ENCODE measurements around the gene SLC6A11. TPM values are rescaled to one million over a fixed set of nuclear protein-coding genes. Genes with fewer than 3 reads are reported as not detected.

Gene SLC6A11
- total and polyA plus RNA-seq, 4 donors = 0.02 to 0.09 TPM; not detected in 2

DNA sequence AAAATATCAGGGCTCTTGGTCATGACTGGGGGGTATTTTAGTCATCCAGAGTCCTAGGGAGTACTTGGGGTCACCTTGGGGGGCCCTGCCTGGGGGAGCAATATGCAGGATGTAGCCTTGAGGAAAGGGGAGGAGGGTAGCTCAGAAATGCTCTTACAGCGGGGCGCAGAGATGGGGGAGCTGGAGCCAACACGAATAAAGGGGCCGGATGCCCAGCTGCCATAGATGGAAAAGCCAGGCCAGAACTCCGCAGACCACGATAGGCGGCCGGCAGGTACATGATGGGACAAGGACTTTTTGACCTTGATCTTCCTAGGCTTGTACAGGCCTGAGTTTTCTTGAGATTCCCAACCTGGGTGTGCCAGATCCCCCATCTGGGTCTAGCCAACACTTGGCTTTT is 128.8 kb downstream of the SLC6A11 start:
- 94% methylated on average over 8 of the region's 8 CpGs for WGBS, 2 donors
- DNase-seq (no peak), ATAC-seq (ENCODE audit: insufficient read depth, low FRiP score) (no peak)
- Histone ChIP-seq H3K4me3 (no peak overlapping the region), H3K4me1 (ENCODE audit: control insufficient read depth in 5 of 5, insufficient read depth in 5 of 5, low read length in 5 of 5) (no peaks in the 10 kb centered on the region), H3K9me3 (ENCODE audit: control insufficient read depth in 4 of 4, insufficient read depth in 3 of 4, low read length in 3 of 4) (peaks cover 0 to 5% (median 0%) of the 10 kb centered on the region in 4 donors), H3K27ac (ENCODE audit: low read depth in 1 of 2, low read length in 1 of 2) (no peak overlapping the region), H3K27me3 (ENCODE audit: control insufficient read depth in 3 of 3, insufficient read depth in 3 of 3, low read length in 2 of 3) (peaks cover 0 to 6% (median 0%) of the 10 kb centered on the region in 3 donors), H3K9ac (ENCODE audit: insufficient read depth in 1 of 2, low read length in 2 of 2) (no peak overlapping the region), H3K36me3 (ENCODE audit: control insufficient read depth in 4 of 4, insufficient read depth in 4 of 4, low read length in 4 of 4) (no peaks in the 10 kb centered on the region)
- TF ChIP-seq, protein P1, sequence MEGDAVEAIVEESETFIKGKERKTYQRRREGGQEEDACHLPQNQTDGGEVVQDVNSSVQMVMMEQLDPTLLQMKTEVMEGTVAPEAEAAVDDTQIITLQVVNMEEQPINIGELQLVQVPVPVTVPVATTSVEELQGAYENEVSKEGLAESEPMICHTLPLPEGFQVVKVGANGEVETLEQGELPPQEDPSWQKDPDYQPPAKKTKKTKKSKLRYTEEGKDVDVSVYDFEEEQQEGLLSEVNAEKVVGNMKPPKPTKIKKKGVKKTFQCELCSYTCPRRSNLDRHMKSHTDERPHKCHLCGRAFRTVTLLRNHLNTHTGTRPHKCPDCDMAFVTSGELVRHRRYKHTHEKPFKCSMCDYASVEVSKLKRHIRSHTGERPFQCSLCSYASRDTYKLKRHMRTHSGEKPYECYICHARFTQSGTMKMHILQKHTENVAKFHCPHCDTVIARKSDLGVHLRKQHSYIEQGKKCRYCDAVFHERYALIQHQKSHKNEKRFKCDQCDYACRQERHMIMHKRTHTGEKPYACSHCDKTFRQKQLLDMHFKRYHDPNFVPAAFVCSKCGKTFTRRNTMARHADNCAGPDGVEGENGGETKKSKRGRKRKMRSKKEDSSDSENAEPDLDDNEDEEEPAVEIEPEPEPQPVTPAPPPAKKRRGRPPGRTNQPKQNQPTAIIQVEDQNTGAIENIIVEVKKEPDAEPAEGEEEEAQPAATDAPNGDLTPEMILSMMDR (IDR thresholded peaks at IDR 0.05; ENCODE audit: control extremely low read depth, extremely low read depth) = no peak

DNA sequence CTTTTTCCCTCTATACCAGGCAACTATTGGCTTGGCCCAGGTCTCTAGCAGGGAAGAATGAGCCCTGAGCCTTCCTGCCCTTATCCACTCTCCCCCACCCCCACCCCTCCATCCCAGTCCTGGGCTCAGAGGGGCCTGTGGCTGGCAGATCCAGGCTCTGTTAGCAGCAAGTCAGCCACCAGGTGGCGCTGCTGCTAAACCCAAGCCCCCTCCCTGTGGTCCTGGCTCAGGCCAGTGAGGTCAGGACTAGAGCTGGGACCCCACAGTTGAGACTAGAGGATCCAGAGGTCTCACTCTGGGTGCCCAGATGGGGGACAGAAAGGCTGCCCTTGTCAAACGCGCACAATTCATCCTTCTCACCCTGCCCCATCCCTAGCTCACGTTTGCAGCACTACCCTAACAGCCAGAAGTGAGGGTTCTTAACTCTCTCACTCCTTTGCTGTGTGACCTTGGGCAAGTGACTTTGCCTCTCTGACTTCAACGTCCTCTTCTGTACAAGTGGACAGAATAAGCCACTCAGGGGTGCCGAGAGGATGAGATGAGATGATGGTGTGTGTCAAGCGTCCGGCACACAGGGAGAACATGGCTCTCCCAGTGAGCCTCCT is 129.8 kb downstream of the SLC6A11 start:
- TF ChIP-seq, protein P1 (IDR thresholded peaks at IDR 0.05; ENCODE audit: control extremely low read depth, extremely low read depth) = peak; percentile 38
- DNase-seq (peak; percentile 46 to 65 (median 47)), ATAC-seq (ENCODE audit: insufficient read depth, low FRiP score) (no peak)
- H3K36me3 ChIP-seq (ENCODE audit: control insufficient read depth in 4 of 4, insufficient read depth in 4 of 4, low read length in 4 of 4) = no peaks in the 10 kb centered on the region
- H3K27me3 ChIP-seq (ENCODE audit: control insufficient read depth in 3 of 3, insufficient read depth in 3 of 3, low read length in 2 of 3) = peaks cover 0 to 6% (median 0%) of the 10 kb centered on the region in 3 donors
- H3K9ac ChIP-seq (ENCODE audit: insufficient read depth in 1 of 2, low read length in 2 of 2) = no peak overlapping the region
- no peak overlapping the region for H3K27ac ChIP-seq (ENCODE audit: low read depth in 1 of 2, low read length in 1 of 2)
- no peak overlapping the region for H3K4me3 ChIP-seq
- peaks cover 0 to 5% (median 0%) of the 10 kb centered on the region in 4 donors for H3K9me3 ChIP-seq (ENCODE audit: control insufficient read depth in 4 of 4, insufficient read depth in 3 of 4, low read length in 3 of 4)
- WGBS, 2 donors = 47 to 53% methylated on average over 8 of the region's 8 CpGs
- no peaks in the 10 kb centered on the region for H3K4me1 ChIP-seq (ENCODE audit: control insufficient read depth in 5 of 5, insufficient read depth in 5 of 5, low read length in 5 of 5)

DNA sequence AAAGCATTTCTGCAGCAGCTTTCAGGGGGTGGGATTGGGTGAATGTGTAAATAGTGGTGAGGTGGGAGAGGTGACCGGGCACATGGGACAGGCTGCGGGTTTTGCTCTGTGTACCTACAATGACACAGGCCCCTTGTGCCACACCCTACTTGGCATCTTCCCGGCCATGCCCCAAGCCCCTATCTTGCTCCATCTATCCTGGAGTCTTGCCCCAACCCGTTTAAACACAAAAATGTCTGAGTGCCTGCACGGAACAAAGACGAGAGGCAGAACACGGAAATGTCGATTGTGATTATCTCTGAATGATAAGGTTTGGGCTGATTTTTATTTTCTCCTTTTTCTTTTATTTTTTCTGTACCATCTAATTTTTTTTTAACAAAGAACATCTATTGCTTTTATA is 130.5 kb downstream of the SLC6A11 start:
- ATAC-seq (ENCODE audit: insufficient read depth, low FRiP score) = no peak
- no peak for DNase-seq
- WGBS, 2 donors = 63 to 77% methylated on average over 8 of the region's 8 CpGs
- H3K27ac ChIP-seq (ENCODE audit: low read depth in 1 of 2, low read length in 1 of 2) = no peak overlapping the region
- no peak overlapping the region for H3K4me3 ChIP-seq
- H3K4me1 ChIP-seq (ENCODE audit: control insufficient read depth in 5 of 5, insufficient read depth in 5 of 5, low read length in 5 of 5) = no peaks in the 10 kb centered on the region
- TF ChIP-seq, protein P1 (IDR thresholded peaks at IDR 0.05; ENCODE audit: control extremely low read depth, extremely low read depth) = no peak
- H3K27me3 ChIP-seq (ENCODE audit: control insufficient read depth in 3 of 3, insufficient read depth in 3 of 3, low read length in 2 of 3) = peaks cover 0 to 6% (median 0%) of the 10 kb centered on the region in 3 donors
- no peak overlapping the region for H3K9ac ChIP-seq (ENCODE audit: insufficient read depth in 1 of 2, low read length in 2 of 2)
- peaks cover 0 to 5% (median 0%) of the 10 kb centered on the region in 4 donors for H3K9me3 ChIP-seq (ENCODE audit: control insufficient read depth in 4 of 4, insufficient read depth in 3 of 4, low read length in 3 of 4)
- no peaks in the 10 kb centered on the region for H3K36me3 ChIP-seq (ENCODE audit: control insufficient read depth in 4 of 4, insufficient read depth in 4 of 4, low read length in 4 of 4)

DNA sequence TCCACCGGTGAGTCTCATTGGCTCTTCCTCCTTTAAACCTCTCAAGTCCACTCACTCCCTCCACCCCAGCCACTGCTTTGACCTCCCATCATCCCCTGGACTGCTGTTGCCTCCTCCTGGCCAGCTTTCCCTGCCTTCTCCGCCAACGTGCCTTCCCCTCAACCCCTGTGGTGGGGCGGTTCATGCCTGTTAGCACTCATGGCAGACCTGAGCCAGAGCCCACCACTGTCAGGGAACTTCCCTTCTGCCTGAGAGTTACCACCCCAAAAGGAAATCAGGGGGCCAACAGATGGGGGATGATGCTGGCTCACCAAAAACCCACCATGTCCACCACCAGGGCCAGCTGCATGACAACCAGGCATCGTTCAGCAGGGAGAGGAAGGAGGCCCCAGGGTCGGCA is 132.3 kb downstream of the SLC6A11 start:
- peaks cover 0 to 6% (median 0%) of the 10 kb centered on the region in 3 donors for H3K27me3 ChIP-seq (ENCODE audit: control insufficient read depth in 3 of 3, insufficient read depth in 3 of 3, low read length in 2 of 3)
- H3K4me3 ChIP-seq = no peak overlapping the region
- WGBS, 2 donors = 77 to 80% methylated on average over 6 of the region's 6 CpGs
- no peaks in the 10 kb centered on the region for H3K36me3 ChIP-seq (ENCODE audit: control insufficient read depth in 4 of 4, insufficient read depth in 4 of 4, low read length in 4 of 4)
- H3K27ac ChIP-seq (ENCODE audit: low read depth in 1 of 2, low read length in 1 of 2) = no peak overlapping the region
- no peaks in the 10 kb centered on the region for H3K4me1 ChIP-seq (ENCODE audit: control insufficient read depth in 5 of 5, insufficient read depth in 5 of 5, low read length in 5 of 5)
- DNase-seq (no peak), ATAC-seq (ENCODE audit: insufficient read depth, low FRiP score) (no peak)
- H3K9me3 ChIP-seq (ENCODE audit: control insufficient read depth in 4 of 4, insufficient read depth in 3 of 4, low read length in 3 of 4) = no peaks in the 10 kb centered on the region
- no peak overlapping the region for H3K9ac ChIP-seq (ENCODE audit: insufficient read depth in 1 of 2, low read length in 2 of 2)
- TF ChIP-seq, protein P1 (IDR thresholded peaks at IDR 0.05; ENCODE audit: control extremely low read depth, extremely low read depth) = no peak

Data from lung (tissue), 12 donors.